ENCODE measurements around the gene MKNK2.

DNA sequence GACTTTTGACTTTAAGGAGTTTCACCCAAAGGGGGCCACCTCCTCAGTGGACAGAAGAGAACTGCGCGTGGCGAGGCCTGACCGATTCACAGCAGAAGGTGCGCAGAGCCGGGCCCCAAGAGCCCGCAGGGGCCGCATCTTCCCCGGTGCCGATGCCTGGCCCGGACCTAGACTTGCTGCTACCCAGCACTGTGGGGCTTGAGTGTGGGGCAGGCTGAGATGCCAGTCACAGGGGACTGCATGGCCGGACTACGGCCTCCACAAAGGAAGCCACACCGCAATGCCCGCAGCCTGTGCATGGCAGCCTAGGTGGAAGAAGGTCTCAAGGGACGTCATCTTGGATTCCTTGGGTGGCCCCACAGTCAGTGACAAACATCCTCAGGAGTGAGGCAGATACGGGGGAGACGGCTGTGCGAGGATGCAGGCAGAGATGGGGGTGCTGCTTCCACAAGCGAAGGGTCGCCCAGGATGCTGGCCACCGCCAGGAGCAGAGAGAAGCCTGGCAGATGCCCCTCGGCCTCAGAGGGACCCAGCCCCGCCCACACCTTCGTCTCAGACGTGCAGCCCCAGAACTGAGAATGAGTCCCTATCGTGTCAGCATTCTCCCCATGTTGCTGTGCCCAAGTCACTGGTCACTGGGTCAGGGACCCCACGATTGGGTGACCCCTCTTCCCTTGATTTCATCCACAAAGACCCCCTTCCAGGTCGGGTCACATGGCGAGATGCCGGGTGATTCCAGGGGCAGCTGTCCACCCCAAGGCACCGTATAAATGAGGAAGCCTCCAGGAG, 28.2 kb upstream of the MKNK2 start:
- TF ChIP-seq EP300 (IDR thresholded peaks at IDR 0.05; ENCODE audit: low read depth) (no peak), POLR2A (IDR thresholded peaks at IDR 0.05) (no peak)
- TF ChIP-seq, protein P1, sequence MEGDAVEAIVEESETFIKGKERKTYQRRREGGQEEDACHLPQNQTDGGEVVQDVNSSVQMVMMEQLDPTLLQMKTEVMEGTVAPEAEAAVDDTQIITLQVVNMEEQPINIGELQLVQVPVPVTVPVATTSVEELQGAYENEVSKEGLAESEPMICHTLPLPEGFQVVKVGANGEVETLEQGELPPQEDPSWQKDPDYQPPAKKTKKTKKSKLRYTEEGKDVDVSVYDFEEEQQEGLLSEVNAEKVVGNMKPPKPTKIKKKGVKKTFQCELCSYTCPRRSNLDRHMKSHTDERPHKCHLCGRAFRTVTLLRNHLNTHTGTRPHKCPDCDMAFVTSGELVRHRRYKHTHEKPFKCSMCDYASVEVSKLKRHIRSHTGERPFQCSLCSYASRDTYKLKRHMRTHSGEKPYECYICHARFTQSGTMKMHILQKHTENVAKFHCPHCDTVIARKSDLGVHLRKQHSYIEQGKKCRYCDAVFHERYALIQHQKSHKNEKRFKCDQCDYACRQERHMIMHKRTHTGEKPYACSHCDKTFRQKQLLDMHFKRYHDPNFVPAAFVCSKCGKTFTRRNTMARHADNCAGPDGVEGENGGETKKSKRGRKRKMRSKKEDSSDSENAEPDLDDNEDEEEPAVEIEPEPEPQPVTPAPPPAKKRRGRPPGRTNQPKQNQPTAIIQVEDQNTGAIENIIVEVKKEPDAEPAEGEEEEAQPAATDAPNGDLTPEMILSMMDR (IDR thresholded peaks at IDR 0.05): no peak

Measured in transverse colon (tissue), 3 donors.